A549 (cell line): ENCODE data around the gene TULP1. TPM values are rescaled to one million over a fixed set of nuclear protein-coding genes. Genes with fewer than 3 reads are reported as not detected.
A peak's percentile ranks its signal among the peaks of the same experiment; 100 is the strongest.

ENCODE experiments used
- ATAC-seq, 2 experiments: fragments of 200-7000 bp in 1 of 2; fragments of >200 bp in 1 of 2; cut with Nextera tagmentation in 1 of 2; cut with Tn5 transposase in 1 of 2; 3 replicates each; pipeline versions ENCODE4 v1.8.0 to v1.9.1; 2018 to 2020; ENCODE audit warnings: mild to moderate bottlenecking in 1 of 2, moderate library complexity in 1 of 2
- CTCF ChIA-PET: fragments of 300-600 bp; sonication (Branson Sonifier 250); formaldehyde crosslinking; extraction: SDS; loops from one replicate; lab custom pipeline; 2021; ENCODE audit warnings: antibody characterized with exemption, inconsistent platforms; lab: Yijun Ruan, JAX
- POLR2A ChIA-PET: fragments of 350-600 bp; formaldehyde crosslinking; extraction: SDS; loops from one replicate; lab custom pipeline; 2021; ENCODE audit warnings: antibody characterized with exemption, inconsistent platforms; lab: Yijun Ruan, JAX
- DNase-seq, 2 experiments: peaks; one replicate each; pipeline versions ENCODE4 v3.0.0 to v3.0.0-alpha.2; 2011 to 2016; ENCODE audit warnings: low read depth in 1 of 2, low spot score in 1 of 2
- FAIRE-seq: peaks from 2 replicates; lab custom pipeline; 2011; peaks lifted over from hg19 to GRCh38; lab: Jason Lieb, UNC
- H3K27ac ChIP-seq, 2 experiments: fragments of >200 bp; sonication (Bioruptor Twin); formaldehyde crosslinking; 3 replicates each; pipeline ENCODE4 v1.5.1; 2016 to 2017
- H3K4me1 ChIP-seq: fragments of >200 bp; sonication (Bioruptor Twin); formaldehyde crosslinking; 3 replicates; pipeline ENCODE4 v1.6.1; 2016
- H3K4me2 ChIP-seq: fragments of >200 bp; sonication (Bioruptor Twin); formaldehyde crosslinking; 3 replicates; pipeline ENCODE4 v1.6.1; 2016
- H3K4me3 ChIP-seq: fragments of >200 bp; sonication (Bioruptor Twin); formaldehyde crosslinking; 3 replicates; pipeline ENCODE4 v1.5.1; 2016
- H3K9me3 ChIP-seq: fragments of >200 bp; sonication (Bioruptor Twin); formaldehyde crosslinking; 3 replicates; pipeline ENCODE4 v1.6.1; 2016
- BHLHE40 ChIP-seq: IDR thresholded peaks from 2 replicates; pipeline ENCODE4 v1.6.1; 2012; ENCODE audit warnings: low read depth, low read length, inconsistent platforms
- CBX2 ChIP-seq: fragments of 200-600 bp; sonication (generic); IDR thresholded peaks from 2 replicates; pipeline ENCODE4 v1.6.1; 2016; ENCODE audit warnings: low read depth, mild to moderate bottlenecking, borderline replicate concordance
- CHD2 ChIP-seq: fragments of 150-350 bp; IDR thresholded peaks from 2 replicates; pipeline ENCODE4 v1.6.1; 2014; ENCODE audit warnings: low read length; ENCODE audit not compliant: partially characterized antibody
- EHF ChIP-seq: fragments of 250-450 bp; sonication (Bioruptor Pico); IDR thresholded peaks from 2 replicates; pipeline ENCODE4 v1.5.0; 2020; ENCODE audit warnings: mild to moderate bottlenecking
- EHMT2 ChIP-seq: fragments of 200-600 bp; sonication (generic); IDR thresholded peaks from 2 replicates; pipeline ENCODE4 v1.6.1; 2016; ENCODE audit warnings: antibody characterized with exemption, low read depth, mild to moderate bottlenecking, moderate library complexity
- EP300 ChIP-seq, 2 experiments: fragments of >200 bp; sonication (Bioruptor Twin); formaldehyde crosslinking; IDR thresholded peaks; 2 replicates in 1 of 2; 3 replicates in 1 of 2; pipeline ENCODE4 v1.6.1; 2016 to 2017
- GATA3 ChIP-seq: IDR thresholded peaks from 2 replicates; pipeline ENCODE4 v1.6.1; 2012; ENCODE audit warnings: borderline replicate concordance
- HDAC2 ChIP-seq: fragments of 200-600 bp; sonication (generic); IDR thresholded peaks from 2 replicates; pipeline ENCODE4 v1.6.1; 2016
- HOXA7 ChIP-seq: fragments of 250-450 bp; sonication (Bioruptor Pico); IDR thresholded peaks from 2 replicates; pipeline ENCODE4 v1.5.0; 2020; ENCODE audit warnings: mild to moderate bottlenecking, moderate library complexity
- HOXB13 ChIP-seq: fragments of 250-450 bp; sonication (Bioruptor Pico); IDR thresholded peaks from 2 replicates; pipeline ENCODE4 v1.5.0; 2020; ENCODE audit warnings: low read depth, mild to moderate bottlenecking, moderate library complexity
- JUN ChIP-seq, 2 experiments: fragments of >200 bp; sonication (Bioruptor Twin); formaldehyde crosslinking; IDR thresholded peaks; 2 replicates in 1 of 2; 3 replicates in 1 of 2; pipeline ENCODE4 v1.6.1; 2016 to 2017
- JUNB ChIP-seq: fragments of >200 bp; sonication (Bioruptor Twin); formaldehyde crosslinking; IDR thresholded peaks from 2 replicates; pipeline ENCODE4 v1.6.1; 2016
- KDM1A ChIP-seq: fragments of 200-600 bp; sonication (generic); IDR thresholded peaks from 2 replicates; pipeline ENCODE4 v1.6.1; 2016; ENCODE audit warnings: low read depth, mild to moderate bottlenecking
- MAFK ChIP-seq: fragments of 450-650 bp; IDR thresholded peaks from 2 replicates; pipeline ENCODE4 v1.6.1; 2014; ENCODE audit not compliant: partially characterized antibody
- MYC ChIP-seq: IDR thresholded peaks from 2 replicates; pipeline ENCODE4 v1.6.1; 2012; ENCODE audit warnings: mild to moderate bottlenecking, inconsistent platforms, low read length, improper control_type of control experiment, borderline replicate concordance
- NPAS2 ChIP-seq: fragments of 250-450 bp; sonication (Bioruptor Pico); IDR thresholded peaks from 2 replicates; pipeline ENCODE4 v1.8.0; 2022; ENCODE audit warnings: mild to moderate bottlenecking, moderate library complexity, borderline replicate concordance
- NR3C1 ChIP-seq: fragments of >200 bp; sonication (Bioruptor Twin); formaldehyde crosslinking; IDR thresholded peaks from 3 replicates; pipeline ENCODE4 v1.6.1; 2017
- POLR2A ChIP-seq: IDR thresholded peaks from 2 replicates; pipeline ENCODE4 v1.6.1; 2012; ENCODE audit warnings: mild to moderate bottlenecking, low read length
- POLR2AphosphoS2 ChIP-seq: conservative IDR thresholded peaks from 2 replicates; pipeline ENCODE4 v1.6.1; 2012; ENCODE audit warnings: low read length, improper control_type of control experiment, inconsistent platforms
- RAD21 ChIP-seq, 2 experiments: fragments of >200 bp in 1 of 2; sonication (Bioruptor Twin) in 1 of 2; formaldehyde crosslinking in 1 of 2; IDR thresholded peaks in 1 of 2; conservative IDR thresholded peaks in 1 of 2; 2 replicates in 1 of 2; 3 replicates in 1 of 2; pipeline ENCODE4 v1.6.1; 2012 to 2018; ENCODE audit warnings: inconsistent platforms in 1 of 2
- RARB ChIP-seq: fragments of 250-450 bp; sonication (Bioruptor Pico); IDR thresholded peaks from 2 replicates; pipeline ENCODE4 v1.8.0; 2021; ENCODE audit warnings: mild to moderate bottlenecking, moderate library complexity
- RCOR1 ChIP-seq: fragments of 150-350 bp; IDR thresholded peaks from 2 replicates; pipeline ENCODE4 v1.6.1; 2014; ENCODE audit warnings: antibody characterized with exemption, low read length, low read depth
- RFX5 ChIP-seq: fragments of 450-650 bp; IDR thresholded peaks from 2 replicates; pipeline ENCODE4 v1.7.1; 2014; ENCODE audit warnings: antibody characterized with exemption, mild to moderate bottlenecking, moderate library complexity
- SREBF2 ChIP-seq: fragments of 450-650 bp; IDR thresholded peaks from 2 replicates; pipeline ENCODE4 v1.6.1; 2014; ENCODE audit warnings: mild to moderate bottlenecking, moderate library complexity
- TFCP2L1 ChIP-seq: fragments of 250-450 bp; sonication (Bioruptor Pico); IDR thresholded peaks from 2 replicates; pipeline ENCODE4 v1.5.0; 2021; ENCODE audit warnings: mild to moderate bottlenecking
- TP53 ChIP-seq: fragments of 250-450 bp; sonication (Bioruptor Pico); IDR thresholded peaks from 2 replicates; pipeline ENCODE4 v1.5.0; 2021; ENCODE audit warnings: mild to moderate bottlenecking, moderate library complexity
- ZFP36 ChIP-seq: fragments of 450-650 bp; IDR thresholded peaks from 2 replicates; pipeline ENCODE4 v1.6.1; 2014; ENCODE audit warnings: borderline replicate concordance; ENCODE audit not compliant: partially characterized antibody
- ZNF302 ChIP-seq: fragments of 250-450 bp; sonication (Bioruptor Pico); IDR thresholded peaks from 2 replicates; pipeline ENCODE4 v1.9.0; 2021; ENCODE audit warnings: inconsistent platforms, mild to moderate bottlenecking, moderate library complexity
- ZSCAN20 ChIP-seq: fragments of 250-450 bp; sonication (Bioruptor Pico); IDR thresholded peaks from 2 replicates; pipeline ENCODE4 v1.8.0; 2022; ENCODE audit warnings: mild to moderate bottlenecking, moderate library complexity
- WGBS: methylation state at CpG from one replicate; pipeline ENCODE4 v1.1.6; 2017; ENCODE audit errors: missing lambda C conversion rate; 5-methylcytosine and 5-hydroxymethylcytosine counted together
- polyA plus RNA-seq, 4 experiments: library from polyadenylated mRNA; depleted of rRNA in 3 of 4; stranded (reverse); fragments of >200 nt; fragmentation: RNase III in 1 of 4; extraction: RNeasy Plus Mini Kit Qiagen cat#74134 plus additional on column Dnase treatment in 1 of 4; gene quantifications; 2 replicates in 3 of 4; 3 replicates in 1 of 4; pipeline ENCODE4 v1.2.3, GENCODE V29; 2011 to 2017
- TF ChIP-seq, protein P1 (sequence below): fragments of >200 bp; sonication (Bioruptor Twin); formaldehyde crosslinking; IDR thresholded peaks from 3 replicates; pipeline ENCODE4 v1.5.1; 2016
- TF ChIP-seq, protein P2 (sequence below): fragments of 250-450 bp; sonication (Bioruptor Pico); IDR thresholded peaks from 2 replicates; pipeline ENCODE4 v1.5.0; 2020; ENCODE audit warnings: low read depth, mild to moderate bottlenecking, moderate library complexity
- TF ChIP-seq, protein P3 (sequence below): fragments of >200 bp; sonication (Bioruptor Twin); formaldehyde crosslinking; IDR thresholded peaks from 3 replicates; pipeline ENCODE4 v1.6.1; 2016
- TF ChIP-seq, protein P4 (sequence below): fragments of 450-650 bp; IDR thresholded peaks from 2 replicates; pipeline ENCODE4 v1.6.1; 2014; ENCODE audit warnings: antibody characterized with exemption

The TULP1 gene
- polyA plus RNA-seq, 2 of the 4 experiments (the other 2 are of a cell fraction) = not detected

DNA sequence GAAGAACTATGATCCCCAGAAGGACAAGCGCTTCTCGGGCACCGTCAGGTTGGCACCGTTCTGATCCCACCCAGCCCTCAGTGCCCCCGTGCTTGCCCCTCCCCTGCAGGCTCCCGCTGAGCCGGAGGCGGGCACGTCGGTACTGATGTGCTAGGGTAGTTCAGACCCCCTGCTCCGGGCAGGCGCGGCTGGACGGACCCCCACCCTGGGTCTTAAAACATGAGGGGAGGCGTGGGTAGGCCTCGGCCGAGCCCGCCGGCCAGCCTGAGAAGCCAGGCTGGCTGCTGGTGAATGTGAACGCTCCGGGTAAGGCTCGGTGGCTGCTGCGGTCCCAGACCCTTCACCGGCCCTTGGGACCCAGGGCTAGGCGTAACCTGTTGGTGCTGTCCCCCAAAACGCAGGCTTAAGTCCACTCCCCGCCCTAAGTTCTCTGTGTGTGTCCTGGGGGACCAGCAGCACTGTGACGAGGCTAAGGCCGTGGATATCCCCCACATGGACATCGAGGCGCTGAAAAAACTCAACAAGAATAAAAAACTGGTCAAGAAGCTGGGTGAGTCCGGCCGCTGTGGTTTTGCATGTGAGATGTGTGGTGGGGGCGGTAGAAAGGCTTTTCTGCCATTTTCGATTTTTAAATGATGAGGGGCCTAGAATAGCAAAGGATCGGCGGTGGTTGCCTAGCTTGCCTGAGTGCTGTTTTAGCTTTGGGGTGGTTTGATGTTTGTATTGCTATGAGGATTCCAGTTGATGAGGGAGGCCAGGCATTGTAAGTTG lies 43.5 kb downstream of the TULP1 start:
- peak overlapping the region; percentile 97 to 98 for H3K27ac ChIP-seq
- FAIRE-seq = no peak
- TF ChIP-seq POLR2AphosphoS2 = no peak
- no peak for TF ChIP-seq GATA3
- no peak for TF ChIP-seq EHF
- TF ChIP-seq, all 56 proteins: peak for 0
- Histone ChIP-seq H3K4me2 (peak overlapping the region; percentile 98), H3K4me3 (peak overlapping the region; percentile 99), H3K9me3 (no peaks in the 10 kb centered on the region), H3K4me1 (peaks cover 33% of the 10 kb centered on the region)
- ATAC-seq = peak; percentile 1 to 11; a peak in 3 of 6 replicates
- CTCF ChIA-PET = interaction anchor here (0.6 to 5.3 kb wide), 9 partner anchors 13 to 258 kb away, joined by 3 to 48 read pairs (median 4); partner anchors contain the start of genes FANCE and PPARD
- DNase-seq = no peak
- POLR2A ChIA-PET = no interaction called here
- WGBS = 0% methylated on average over 11 of the region's 37 CpGs

DNA sequence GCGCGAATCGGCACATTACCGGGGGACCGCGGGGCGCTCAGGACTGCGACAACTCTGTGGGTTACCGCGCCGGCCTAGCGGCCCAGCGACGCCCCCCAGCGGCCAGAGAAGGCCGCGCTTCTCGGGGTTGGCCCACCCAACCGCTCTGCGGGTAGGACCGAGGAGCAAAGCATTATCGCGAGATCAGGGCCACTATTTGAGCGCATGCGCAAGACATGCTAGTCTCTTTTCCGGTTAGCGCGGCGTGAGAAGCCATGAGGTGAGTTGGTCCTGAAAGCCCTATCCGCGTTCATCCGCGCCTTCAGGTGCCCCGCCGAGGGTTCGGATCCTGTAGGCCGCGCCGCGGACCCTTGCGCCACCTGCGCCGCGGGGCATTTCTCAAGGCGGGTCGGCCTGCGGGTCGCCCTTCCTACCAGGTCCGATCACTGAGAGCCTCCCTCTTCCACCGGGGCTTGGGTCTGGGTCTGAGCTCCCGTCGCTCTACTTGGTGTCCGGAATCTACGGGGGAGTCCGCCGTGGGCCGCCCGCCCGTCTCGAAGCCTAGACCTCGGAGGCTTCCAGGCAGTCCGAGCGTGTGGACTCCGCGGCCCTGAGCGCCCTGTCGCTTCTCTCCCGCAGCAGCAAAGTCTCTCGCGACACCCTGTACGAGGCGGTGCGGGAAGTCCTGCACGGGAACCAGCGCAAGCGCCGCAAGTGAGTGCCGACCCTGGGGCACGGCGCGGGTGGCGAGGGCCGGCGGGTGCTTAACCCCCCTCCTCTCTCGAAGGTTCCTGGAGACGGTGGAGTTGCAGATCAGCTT lies 44.3 kb downstream of the TULP1 start, which contains the start of gene RPL10A:
TSS of gene RPL10A (plus strand) at position 221 of the 799 bp plus-strand sequence. CDS start at position 255, 34 bp downstream.
- ATAC-seq = peak; percentile 86 to 90
- Histone ChIP-seq H3K4me3 (peak within 1 kb of the TSS; percentile 99), H3K9me3 (no peaks in the 10 kb centered on the region), H3K27ac (peak within 1 kb of the TSS; percentile 97 to 98), H3K4me1 (peaks cover 33% of the 10 kb centered on the region), H3K4me2 (peak within 1 kb of the TSS; percentile 98)
- CTCF ChIA-PET = interaction anchor here (0.6 to 5.3 kb wide), 12 partner anchors 13 to 258 kb away, joined by 3 to 48 read pairs (median 3); partner anchors contain the start of genes FANCE and PPARD
- no peak for FAIRE-seq
- DNase-seq = peak; percentile 73 to 95
- WGBS = 2% methylated on average over 12 of the region's 86 CpGs
- POLR2A ChIA-PET = interaction anchor here (0.8 to 1.0 kb wide), 2 partner anchors 108 to 126 kb away, joined by 3 to 4 read pairs; no protein-coding TSS in a partner anchor
- TF ChIP-seq, protein P1, sequence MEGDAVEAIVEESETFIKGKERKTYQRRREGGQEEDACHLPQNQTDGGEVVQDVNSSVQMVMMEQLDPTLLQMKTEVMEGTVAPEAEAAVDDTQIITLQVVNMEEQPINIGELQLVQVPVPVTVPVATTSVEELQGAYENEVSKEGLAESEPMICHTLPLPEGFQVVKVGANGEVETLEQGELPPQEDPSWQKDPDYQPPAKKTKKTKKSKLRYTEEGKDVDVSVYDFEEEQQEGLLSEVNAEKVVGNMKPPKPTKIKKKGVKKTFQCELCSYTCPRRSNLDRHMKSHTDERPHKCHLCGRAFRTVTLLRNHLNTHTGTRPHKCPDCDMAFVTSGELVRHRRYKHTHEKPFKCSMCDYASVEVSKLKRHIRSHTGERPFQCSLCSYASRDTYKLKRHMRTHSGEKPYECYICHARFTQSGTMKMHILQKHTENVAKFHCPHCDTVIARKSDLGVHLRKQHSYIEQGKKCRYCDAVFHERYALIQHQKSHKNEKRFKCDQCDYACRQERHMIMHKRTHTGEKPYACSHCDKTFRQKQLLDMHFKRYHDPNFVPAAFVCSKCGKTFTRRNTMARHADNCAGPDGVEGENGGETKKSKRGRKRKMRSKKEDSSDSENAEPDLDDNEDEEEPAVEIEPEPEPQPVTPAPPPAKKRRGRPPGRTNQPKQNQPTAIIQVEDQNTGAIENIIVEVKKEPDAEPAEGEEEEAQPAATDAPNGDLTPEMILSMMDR = peak; percentile 81
- TF ChIP-seq, protein P2, sequence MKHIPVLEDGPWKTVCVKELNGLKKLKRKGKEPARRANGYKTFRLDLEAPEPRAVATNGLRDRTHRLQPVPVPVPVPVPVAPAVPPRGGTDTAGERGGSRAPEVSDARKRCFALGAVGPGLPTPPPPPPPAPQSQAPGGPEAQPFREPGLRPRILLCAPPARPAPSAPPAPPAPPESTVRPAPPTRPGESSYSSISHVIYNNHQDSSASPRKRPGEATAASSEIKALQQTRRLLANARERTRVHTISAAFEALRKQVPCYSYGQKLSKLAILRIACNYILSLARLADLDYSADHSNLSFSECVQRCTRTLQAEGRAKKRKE (CRISPR knock-in tag) = no peak
- no peak for TF ChIP-seq NPAS2 (CRISPR knock-in tag)
- no peak for TF ChIP-seq ZFP36
- TF ChIP-seq EHMT2 = no peak
- TF ChIP-seq EHF = no peak
- no peak for TF ChIP-seq TP53
- TF ChIP-seq RCOR1 = no peak
- TF ChIP-seq TFCP2L1 (CRISPR knock-in tag) = no peak
- TF ChIP-seq RARB (CRISPR knock-in tag) = no peak
- no peak for TF ChIP-seq HOXB13
- TF ChIP-seq EP300 (IDR thresholded peaks at IDR 0.05) = no peak
- no peak for TF ChIP-seq NR3C1
- no peak for TF ChIP-seq HDAC2
- TF ChIP-seq MYC = peak; percentile 94
- TF ChIP-seq RAD21 (conservative IDR thresholded peaks at IDR 0.05 in 1 of 2, IDR thresholded peaks at IDR 0.05 in 1 of 2) = peak; percentile 56 to 72
- no peak for TF ChIP-seq POLR2AphosphoS2
- peak; percentile 99 for TF ChIP-seq CHD2
- TF ChIP-seq, protein P3, sequence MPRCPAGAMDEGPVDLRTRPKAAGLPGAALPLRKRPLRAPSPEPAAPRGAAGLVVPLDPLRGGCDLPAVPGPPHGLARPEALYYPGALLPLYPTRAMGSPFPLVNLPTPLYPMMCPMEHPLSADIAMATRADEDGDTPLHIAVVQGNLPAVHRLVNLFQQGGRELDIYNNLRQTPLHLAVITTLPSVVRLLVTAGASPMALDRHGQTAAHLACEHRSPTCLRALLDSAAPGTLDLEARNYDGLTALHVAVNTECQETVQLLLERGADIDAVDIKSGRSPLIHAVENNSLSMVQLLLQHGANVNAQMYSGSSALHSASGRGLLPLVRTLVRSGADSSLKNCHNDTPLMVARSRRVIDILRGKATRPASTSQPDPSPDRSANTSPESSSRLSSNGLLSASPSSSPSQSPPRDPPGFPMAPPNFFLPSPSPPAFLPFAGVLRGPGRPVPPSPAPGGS = peak; percentile 99
- no peak for TF ChIP-seq JUNB
- TF ChIP-seq, protein P4, sequence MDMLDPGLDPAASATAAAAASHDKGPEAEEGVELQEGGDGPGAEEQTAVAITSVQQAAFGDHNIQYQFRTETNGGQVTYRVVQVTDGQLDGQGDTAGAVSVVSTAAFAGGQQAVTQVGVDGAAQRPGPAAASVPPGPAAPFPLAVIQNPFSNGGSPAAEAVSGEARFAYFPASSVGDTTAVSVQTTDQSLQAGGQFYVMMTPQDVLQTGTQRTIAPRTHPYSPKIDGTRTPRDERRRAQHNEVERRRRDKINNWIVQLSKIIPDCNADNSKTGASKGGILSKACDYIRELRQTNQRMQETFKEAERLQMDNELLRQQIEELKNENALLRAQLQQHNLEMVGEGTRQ = no peak
- no peak for TF ChIP-seq ZSCAN20
- TF ChIP-seq SREBF2 = no peak
- no peak for TF ChIP-seq ZNF302
- TF ChIP-seq POLR2A = peak; percentile 99
- no peak for TF ChIP-seq HOXA7 (CRISPR knock-in tag)
- peak; percentile 90 to 99 for TF ChIP-seq JUN (IDR thresholded peaks at IDR 0.05)
- TF ChIP-seq KDM1A = no peak
- no peak for TF ChIP-seq MAFK
- no peak for TF ChIP-seq CBX2
- TF ChIP-seq BHLHE40 = no peak
- TF ChIP-seq RFX5 = no peak
